CD4-positive, alpha-beta T cell treated with Interleukin-15 for 1 hour (primary cell): Measurements from ENCODE around the gene MOCS1.

ENCODE experiments used
- DNase-seq: peaks from one replicate; pipeline ENCODE4 v3.0.0-alpha.2; 2020

Gene MOCS1

GRCh38 chr6:39865011-39865888 lies 69.0 kb downstream of the MOCS1 start:
- DNase-seq, result no peak

DNA sequence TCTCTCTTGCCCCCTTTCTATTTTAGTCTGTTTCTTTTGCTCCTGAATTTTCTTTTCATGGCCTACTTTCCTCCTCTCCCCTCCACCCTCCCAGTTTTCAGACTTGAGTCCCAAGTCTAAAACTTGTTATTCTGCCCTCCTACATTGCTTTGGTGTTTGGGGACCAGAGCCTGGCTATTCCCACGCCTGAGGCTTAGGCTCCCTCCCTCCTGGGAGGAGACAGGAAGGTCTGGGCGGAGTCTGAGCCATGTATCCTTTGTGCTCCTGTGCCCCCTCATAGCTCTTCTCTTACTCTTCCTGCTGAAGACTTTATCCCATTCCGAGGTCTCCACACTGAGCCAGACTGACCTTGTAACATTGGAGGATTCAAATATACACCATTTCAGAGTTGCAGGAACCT lies 72.6 kb downstream of the MOCS1 start:
- no peak for DNase-seq

- DNase-seq, result no peak
These were observed 75.2 kb downstream of the MOCS1 start for GRCh38 chr6:39859025-39859424.

- DNase-seq, result no peak
These were observed 78.8 kb downstream of the MOCS1 start for GRCh38 chr6:39855356-39855995.
